Ecto neural progenitor cell (in vitro differentiated cells): ENCODE results near the gene IP6K2.

Source experiments
- DNase-seq: peaks from one replicate; pipeline ENCODE4 v3.0.0-alpha.2; 2018; ENCODE audit warnings: low spot score

IP6K2 gene

DNA sequence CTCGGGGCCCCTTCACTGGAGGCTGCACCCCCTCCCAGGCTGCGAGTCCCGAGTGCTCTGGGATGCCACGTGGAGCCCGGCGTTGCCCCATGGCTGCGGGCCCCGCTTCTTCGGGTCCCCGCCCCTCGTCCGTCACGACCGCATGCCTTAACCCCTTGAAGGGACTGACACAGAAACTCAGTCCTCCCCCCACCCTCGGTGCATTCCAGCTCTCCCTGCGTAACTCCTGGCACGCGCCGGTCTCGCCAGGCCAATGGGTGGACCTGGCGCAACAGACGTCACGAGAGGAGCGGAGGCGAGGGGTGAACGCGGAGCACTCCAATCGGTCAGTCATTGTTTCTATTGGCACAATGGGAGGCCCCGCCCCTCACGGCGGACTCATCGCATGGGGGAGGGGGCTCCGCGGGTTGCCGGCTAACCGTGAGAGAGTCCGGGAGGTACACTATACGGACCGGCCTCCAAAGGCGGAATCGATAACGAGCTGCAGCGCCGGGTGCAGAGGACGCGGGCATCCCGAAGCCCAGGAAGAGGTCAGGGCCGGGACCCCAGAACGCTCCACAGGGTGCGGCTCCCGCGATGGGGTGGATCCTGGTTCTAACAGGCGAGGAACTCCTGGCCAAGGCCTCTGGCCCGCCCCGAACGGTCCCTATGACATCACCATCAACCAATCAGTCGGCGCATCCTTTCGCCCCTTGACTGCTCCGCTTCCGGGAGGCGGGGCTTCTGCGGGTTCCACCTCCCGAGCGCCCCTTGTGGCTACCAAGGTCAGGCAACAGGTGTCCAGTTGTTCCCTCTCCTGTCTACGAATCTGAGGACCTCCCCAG is 53.3 kb downstream of the IP6K2 start:
- peak; percentile 99 for DNase-seq

DNA sequence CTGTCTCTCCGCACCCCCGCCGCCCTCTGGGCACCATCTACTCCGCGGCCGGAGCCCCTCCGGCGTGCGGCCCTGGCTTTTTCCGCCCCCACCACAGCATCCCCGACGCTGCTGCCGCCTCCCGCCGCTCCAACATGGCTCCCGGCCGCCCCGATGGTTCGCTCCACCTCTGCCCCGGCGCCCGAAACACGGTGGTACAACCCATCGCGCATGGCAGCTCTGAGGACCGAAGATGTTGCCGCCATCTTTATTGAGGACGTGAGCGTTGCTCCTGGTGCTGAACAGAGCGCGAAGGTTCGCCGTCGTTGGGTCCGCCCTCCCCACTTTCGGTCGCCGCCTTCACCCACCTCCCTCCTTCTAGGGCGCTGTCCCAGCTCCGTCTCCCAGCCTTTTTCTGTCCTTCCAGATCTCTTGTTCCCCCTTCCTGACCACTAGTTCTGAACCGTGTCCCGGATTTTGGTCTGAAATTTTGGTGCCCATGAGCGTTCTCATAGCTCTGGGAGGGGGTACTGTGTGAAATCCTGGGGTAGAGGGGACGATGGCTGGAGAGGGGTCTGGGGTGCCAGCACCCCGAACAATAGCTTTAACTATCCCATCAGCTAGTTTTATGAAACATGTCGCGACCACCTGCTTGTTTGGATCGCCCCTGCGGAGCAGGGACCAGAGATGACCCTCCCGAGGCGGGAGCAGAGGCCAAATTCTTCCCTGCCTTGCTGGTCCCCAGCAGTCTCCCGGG is 54.1 kb downstream of the IP6K2 start, which contains the start of gene CELSR3:
Gene CELSR3, minus strand, starts transcription at position 134 of the 736 bp plus-strand sequence. CDS start 252 bp downstream, outside the sequence.
- DNase-seq: peak; percentile 89

DNA sequence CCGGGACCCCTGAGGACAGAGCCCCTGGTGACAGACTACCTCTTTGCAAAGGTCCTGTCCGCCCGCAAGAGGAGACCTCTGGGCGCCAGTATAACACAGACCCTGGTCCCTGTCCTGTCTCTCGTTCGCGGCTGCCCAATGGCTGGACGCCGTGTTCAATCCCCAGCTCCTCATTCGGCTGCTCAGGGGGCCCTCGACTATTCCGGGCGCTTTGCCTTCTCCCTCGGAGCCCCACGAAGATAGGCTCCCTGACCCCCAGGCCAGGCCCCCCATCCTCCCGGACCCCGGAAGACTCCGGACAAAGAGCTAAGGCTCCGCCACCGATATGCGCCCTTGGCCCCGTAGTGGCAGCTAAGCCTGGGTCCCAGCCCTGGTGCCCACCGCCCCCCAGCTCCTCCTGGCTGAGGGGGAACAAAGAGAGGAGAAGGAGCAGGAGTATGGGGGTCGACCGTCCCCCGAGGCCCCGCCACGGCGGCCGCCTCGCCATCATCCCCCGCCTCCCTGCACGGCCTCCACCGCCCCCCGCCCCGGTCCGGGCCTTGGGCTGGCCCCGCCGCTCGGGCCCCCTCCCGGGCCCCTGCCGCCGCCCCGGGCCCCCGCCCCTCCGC is 54.8 kb downstream of the IP6K2 start:
- DNase-seq: no peak

DNA sequence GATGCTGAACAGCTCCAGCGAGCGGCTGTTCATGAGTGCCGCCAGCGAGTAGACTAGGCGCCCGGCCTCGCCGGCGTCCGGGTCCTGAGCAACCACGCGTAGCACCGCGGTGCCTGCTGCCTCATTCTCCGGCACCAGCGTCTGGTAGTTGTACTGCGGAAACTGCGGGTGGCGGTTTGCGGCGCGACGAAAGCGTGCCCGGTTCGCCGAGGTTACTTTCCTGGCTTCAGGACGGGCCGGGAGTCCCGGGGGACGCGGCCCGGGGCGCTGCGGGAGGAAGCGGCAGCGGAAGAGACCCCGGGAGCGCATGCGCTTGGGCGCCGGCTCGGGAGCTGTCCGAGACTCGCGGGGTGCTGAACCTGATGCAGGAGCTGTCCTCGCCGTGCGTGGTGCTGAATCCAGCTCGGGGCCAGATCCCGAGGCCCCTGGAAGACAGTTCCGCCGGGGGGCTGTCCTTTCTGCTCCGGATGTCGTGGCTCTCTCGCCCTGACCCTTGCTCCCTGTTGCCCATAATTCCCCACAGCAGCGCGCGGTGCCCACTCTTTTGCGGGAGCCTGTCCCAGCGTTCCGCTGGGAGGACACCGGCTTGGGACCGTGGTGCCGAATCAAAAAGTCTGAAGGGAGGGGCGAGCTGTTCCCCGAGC is 55.4 kb downstream of the IP6K2 start:
- DNase-seq: peak; percentile 94

DNA sequence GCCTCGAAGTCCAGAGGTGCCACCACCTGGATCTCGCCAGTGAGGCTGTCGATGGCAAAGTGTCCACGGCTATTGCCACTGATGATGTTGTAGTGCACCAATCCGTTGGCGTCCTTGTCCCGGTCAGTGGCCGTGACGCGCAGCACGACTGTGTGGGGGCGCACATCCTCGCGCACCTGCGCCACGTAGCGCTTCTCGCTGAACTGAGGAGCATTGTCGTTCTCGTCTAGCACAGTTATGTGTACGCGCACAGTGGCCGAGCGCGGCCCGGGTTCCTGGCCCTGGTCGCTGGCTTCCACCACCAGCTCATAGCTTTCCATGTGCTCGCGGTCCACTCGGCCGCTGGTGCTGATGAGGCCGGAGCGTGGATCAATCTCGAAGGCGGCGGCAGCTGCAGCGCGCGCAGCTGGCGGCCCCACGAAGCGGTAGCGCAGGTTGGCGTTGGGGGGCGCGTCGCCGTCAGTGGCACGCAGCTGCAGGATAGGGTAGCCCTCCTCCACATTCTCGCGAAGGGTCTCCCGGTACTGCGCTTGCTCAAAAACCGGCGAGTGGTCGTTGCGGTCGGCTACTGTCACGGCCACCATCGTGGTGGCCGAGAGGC is 56.1 kb downstream of the IP6K2 start:
- DNase-seq: no peak

DNA sequence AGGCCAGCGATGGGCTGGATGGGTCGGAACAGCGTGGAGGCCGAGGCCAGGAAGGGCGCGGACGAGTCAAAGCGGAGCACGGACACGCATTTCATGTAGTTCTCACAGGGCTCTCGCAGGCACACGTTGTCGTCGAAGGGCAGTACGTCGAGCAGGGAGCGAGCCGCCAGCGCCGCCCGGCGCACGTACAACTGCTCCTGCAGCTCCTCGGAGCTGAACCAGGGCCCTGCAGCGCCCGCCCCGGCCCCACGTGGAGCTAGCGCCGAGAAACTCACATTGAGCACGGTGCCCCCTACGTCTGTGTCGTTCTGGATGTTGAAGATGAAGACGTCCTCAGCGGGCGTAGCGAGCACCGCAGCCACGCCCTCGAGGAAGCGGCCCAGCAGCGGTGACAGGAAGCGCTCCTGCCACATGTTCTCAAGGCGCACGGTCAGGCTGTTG is 60.2 kb downstream of the IP6K2 start:
- DNase-seq: no peak

DNA sequence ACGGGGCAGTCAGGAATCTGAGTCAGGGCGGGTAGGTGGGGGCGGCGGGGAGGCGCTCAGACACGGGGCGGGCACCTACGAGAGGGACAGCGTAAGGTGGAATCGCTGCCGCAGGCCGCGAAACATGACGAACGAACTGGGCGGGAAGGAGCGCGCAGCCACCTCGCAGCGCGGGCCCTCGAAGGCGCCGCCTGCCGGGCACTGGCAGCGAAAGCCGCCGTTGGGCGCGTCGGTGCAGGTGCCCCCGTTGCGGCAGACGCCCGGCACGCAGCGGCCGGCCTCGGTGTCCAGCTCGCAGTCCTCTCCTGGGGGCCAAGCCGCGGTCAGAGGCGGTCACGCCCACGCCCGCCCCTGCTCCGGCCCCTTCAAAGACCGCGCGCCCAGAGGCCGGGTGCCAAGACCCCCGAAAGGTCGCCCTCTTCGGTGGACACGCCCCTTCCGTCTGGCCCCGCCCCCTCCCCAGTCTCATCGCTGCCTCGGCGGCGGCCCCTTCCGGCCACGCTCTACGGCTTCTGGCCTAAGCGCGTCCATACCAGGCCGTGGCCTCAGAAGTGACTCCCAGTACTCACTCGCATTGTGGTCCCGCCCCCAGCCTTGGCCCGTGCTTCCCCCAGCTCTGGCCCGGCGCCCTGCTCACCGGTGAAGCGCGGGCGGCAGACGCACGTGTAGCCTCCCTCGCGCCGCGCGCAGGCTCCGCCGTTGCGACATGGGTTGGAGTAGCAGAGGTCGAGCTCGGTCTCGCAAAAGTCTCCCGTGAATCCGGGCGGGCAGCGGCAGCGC is 60.8 kb downstream of the IP6K2 start:
- DNase-seq: peak; percentile 95

DNA sequence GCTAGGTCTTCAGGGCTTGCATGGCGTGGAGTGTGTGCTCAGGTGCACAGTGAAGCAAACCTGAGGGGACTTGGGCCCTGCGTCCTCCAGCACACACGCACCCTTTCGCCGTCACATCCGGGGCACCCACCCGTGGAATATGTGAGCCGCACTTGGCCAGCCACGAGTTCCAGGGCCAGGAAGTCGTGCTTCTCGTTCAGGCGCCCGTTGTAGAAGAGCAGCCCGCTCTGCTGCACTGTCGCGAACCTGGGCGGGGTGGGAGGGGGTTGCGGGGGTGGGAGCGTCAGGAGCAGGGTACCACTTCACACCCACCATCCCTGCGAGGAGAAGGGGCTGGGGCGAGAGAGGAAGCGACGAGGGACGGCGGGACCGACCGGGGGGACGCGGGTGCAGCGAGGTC is 61.4 kb downstream of the IP6K2 start:
- no peak for DNase-seq

DNA sequence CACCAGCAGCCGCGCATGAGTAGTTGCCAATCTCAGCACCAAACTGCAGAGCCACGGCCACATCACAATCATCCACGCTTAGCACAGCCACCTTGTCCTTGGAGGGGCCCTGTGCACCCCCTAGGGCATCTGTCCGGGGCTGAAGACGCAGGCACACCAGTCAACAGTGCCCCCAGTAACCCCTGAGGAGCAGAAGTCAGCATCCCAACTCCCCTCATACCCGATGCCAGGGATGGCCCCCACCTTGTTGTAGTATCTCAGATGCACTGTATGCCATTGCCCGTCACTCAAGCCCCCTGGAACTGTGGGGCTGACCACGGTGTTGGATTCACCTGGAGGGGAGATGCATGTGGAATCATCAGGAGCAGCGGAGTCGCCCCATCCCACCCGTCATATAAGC is 62.0 kb downstream of the IP6K2 start:
- no peak for DNase-seq

DNA sequence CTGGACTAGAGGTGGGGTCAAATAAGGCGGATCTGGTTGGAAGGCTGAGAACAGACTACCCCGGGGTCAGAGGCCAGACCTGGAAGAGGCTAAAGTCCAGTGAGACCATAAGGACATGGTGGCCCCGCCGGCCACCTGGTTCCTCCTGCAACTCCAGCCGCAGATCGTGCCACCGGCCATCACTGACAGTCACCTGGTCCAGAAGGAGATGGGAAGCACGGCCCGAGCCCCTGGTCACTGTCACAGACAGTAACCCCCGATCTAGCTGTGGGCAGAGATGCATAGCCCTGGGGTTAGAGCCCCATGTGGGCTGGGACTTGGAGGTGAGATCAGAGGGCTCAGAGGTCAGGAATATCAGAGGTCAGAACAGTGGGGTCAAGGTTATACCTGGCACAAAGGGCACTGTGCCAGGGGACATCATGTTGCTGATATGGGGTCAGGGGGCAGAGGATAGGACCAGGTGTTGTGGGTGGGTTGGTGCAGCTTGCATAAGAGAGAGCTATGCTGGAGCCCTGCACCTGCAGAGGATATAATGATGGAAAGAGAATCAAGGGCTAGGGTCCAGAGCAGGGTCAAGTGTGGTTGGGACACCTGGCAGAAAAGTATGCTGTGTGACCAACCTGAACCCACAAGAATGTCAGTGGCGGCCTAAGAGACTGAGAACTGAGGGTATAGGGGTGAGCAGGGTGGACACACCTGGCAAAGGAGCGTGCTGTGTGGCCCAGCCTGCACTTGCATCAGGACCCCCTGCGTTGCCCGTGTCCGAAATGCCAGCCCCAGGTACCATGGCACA is 63.9 kb downstream of the IP6K2 start:
- DNase-seq: no peak

DNA sequence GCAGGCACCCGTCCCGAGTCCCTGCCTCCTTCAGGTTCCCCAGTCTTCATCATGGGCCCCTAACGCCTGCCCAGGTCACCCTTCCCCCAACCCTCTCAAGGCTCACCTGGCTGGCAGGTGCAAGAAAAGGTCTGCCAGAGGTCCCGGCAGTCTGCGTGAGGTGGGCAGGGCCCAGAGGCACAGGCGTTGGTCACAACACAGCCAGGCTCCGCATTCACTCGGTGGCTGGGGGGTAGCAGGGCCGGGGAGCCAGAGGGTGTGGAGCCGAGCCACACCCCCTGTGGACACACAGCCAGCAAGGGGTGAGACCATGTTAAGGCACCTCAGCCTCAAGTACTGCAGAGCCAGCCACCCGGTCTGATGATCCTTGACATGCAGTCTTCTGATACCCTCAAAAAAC is 65.2 kb downstream of the IP6K2 start:
- no peak for DNase-seq

DNA sequence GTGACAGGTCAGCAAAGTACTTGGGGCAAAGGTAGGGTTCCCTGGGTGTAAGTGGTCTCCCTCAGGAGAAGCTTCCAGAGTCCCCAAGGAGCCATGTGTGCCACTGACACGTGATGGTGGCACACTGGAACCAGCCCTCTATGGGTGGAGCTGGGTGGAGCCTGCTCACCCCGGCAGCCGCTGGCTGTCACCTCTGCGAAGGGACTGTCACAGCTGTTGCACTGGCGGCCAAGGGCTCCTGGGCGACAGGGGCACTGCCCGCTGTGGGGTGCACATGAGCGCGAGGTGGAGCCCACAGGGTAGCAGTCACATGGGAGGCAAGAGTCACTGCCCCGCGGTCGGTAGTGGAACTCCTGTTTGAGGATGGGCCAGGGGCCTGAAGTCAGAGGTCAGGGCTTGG is 66.3 kb downstream of the IP6K2 start:
- no peak for DNase-seq

DNA sequence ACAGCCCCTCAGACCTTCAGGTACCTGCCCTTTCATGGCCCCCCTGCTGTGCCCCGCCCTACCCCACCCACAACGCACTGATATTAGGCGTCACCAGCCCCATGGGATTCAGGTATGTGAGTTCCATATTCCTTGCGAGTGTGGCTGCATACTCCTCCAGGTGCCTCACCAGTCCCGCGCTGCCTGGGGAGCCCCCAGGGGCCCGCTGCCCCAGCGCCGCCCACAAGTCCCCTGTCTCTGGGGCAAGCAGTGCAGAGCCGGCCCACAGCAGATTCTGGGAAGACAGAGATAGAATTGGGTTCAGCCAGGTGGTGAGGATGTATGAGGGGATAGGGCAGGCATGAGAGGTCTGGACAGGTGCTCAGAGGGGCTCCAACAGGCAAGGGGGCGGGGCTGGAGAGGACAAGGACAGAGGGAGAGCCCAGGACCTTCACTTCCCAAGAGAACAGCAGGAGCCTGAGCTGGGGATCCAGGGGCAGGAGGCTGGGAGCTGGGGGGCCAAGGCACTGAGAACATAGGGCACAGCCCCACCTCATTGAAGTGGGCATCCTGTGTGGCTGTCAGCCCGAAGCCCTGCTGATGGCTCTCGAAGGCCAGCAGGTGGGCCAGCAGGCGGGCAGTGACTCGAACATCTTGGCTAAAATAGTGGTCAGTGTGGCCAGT is 68.7 kb downstream of the IP6K2 start:
- no peak for DNase-seq

DNA sequence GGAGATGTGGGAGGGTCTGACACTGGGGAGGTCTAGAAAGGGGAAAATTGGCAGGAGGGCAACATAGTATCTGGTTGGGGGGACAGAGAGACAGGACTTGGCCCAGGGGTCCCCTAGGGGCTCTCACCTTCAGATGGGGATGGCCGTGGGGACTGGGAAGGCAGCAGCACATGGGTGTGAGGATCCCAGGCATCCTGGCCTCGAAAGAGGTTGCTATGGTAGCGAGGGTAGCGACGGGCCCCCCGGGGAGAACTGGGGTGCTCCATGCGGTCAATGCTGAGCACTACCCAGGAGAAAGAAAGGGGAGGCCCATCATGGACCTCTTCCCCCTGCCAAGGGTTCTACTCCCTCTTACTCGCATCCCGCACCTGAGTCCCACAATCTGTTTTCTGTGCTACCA is 69.3 kb downstream of the IP6K2 start:
- no peak for DNase-seq

DNA sequence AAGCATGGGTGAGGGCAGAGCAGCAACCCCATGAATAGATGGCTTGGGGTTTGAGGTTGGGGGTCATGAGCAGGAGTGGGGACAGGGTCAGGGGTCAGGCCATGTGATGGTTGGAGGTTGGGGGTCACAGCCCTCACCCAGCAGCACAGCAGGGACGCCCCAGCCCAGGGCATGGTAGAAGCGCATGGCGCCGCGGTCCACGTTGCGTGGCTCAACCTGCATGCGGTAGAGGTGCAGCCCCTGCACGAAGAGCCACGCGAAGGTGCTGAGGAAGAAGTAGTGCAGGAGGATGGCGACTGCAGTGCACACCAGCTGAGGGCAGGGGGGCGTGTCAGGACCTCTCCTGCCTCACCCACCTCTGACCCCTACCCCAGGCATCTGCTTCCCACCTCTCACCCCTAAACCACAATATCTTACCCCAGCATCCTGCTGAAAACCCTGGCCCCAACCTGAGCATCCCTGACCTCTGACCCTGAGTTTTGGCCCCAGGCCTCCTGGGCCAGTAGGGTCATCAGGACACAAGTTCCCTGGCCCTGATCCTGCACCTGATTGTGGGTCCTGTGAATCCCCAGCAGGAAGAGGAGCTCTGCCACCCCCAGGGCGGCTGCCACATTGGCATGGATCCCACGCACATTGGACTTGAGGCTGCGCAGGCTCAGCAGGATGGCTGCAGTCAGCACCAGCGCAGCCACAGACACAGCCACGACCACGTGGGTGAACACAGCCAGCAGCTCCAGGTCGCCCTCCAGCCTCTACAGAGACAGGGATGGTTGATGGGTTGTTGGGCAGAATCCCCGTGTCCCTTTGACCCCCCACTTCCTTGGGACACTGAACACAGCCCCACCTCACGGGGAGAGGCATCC is 71.9 kb downstream of the IP6K2 start:
- DNase-seq: no peak

DNA sequence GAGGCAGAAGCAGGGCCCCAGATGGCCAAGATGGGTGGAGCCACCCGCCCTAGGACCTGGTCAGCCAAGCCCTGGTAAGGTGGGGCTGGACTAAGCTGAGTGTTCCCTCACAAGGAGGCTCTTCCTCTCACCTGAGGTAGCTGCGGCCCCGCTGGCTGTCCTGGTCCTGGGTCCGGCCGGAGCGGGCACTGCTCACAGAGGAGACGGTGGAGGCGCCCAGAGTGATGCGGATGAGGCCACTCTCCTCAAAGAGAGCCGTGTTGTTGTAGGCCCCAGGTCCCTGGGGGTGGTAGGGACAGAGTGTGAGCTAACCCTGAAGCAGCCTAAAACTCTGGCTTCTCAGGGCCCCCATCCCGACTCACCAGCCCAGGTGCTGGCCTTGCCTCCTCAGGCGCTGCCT is 74.4 kb downstream of the IP6K2 start:
- DNase-seq: no peak

DNA sequence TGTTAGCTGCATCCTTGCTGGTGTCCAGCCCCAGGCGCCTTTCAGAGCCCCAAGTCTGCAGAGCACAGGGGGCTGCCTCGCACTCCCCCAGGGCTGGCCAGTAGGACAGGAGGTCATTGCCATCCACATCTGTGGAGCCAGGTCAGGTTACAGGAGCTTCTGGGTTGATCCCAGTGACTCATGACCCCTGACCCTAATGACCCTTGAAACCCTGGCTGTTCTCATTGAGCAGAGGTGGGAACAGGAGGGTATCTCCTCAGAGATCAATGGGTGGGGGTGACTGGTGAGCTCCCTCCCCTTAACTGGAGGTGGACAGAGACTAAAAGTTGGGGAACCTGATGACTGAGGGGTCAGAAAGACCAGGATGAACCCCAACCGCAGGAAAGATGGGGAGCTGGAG is 75.6 kb downstream of the IP6K2 start:
- no peak for DNase-seq

DNA sequence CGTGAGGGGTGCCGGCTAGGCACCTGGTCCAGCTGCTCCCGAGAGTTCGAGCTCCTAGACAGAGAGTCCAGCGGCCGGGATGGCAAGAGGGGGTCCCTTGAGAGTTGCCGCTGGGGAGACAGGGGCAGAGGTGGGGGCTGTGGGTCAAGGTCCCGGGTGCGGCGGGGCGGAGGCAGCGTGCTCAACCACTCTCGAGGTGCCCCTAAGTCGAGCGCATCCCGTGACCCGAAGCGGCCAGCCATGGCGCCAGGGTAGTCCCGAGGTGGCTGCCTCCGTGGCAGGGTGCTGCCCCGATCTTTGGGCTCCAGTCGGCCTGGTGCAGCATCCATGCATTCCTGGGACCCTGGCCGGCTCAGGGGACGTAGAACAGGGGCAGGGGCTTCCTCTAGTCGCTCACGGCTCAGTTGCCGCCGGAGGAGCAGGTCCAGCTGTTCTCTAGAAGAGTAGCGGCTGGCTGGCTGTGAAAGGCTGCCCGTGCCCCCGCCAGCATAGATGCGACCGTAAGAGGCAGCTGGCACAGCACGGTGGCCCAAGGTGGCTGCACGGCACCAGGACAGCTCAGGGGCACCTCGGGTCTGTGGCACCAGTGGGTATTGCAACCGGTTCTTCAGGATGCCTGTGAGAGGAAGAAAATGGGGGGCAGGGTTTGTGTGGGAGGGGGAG is 76.9 kb downstream of the IP6K2 start:
- no peak for DNase-seq
